ENCODE data around the gene NFATC2. TPM values are rescaled to one million over a fixed set of nuclear protein-coding genes. Genes with fewer than 3 reads are reported as not detected.

Gene NFATC2
- total RNA-seq, 1 donor from 2014 or later = 1.9 TPM

- no peak for TF ChIP-seq CTCF (conservative IDR thresholded peaks at IDR 0.05; ENCODE audit: low read depth, low read length)
- no peak for DNase-seq (ENCODE audit: low read depth)
- no peak overlapping the region for H3K4me3 ChIP-seq (ENCODE audit: low read depth, low read length)
These were observed 37.0 kb downstream of the NFATC2 start for GRCh38 chr20:51505566-51505965.

GRCh38 chr20:51503376-51503775, 39.1 kb downstream of the NFATC2 start:
- DNase-seq (ENCODE audit: low read depth) = no peak
- H3K4me3 ChIP-seq (ENCODE audit: low read depth, low read length) = no peak overlapping the region
- TF ChIP-seq CTCF (conservative IDR thresholded peaks at IDR 0.05; ENCODE audit: low read depth, low read length) = no peak

GRCh38 chr20:51500936-51501335, 41.6 kb downstream of the NFATC2 start:
- no peak overlapping the region for H3K4me3 ChIP-seq (ENCODE audit: low read depth, low read length)
- DNase-seq (ENCODE audit: low read depth) = no peak

GRCh38 chr20:51500311-51500710, 42.2 kb downstream of the NFATC2 start:
- no peak for TF ChIP-seq CTCF (conservative IDR thresholded peaks at IDR 0.05; ENCODE audit: low read depth, low read length)
- no peak for DNase-seq (ENCODE audit: low read depth)
- H3K4me3 ChIP-seq (ENCODE audit: low read depth, low read length) = no peak overlapping the region

More at GRCh38 chr20:51500936-51501335, 41.6 kb downstream of the NFATC2 start:
- TF ChIP-seq CTCF (conservative IDR thresholded peaks at IDR 0.05; ENCODE audit: low read depth, low read length) = no peak

- no peak for DNase-seq (ENCODE audit: low read depth)
- no peak overlapping the region for H3K4me3 ChIP-seq (ENCODE audit: low read depth, low read length)
- no peak for TF ChIP-seq CTCF (conservative IDR thresholded peaks at IDR 0.05; ENCODE audit: low read depth, low read length)
These were observed 43.6 kb downstream of the NFATC2 start for GRCh38 chr20:51498765-51499540.

- no peak for TF ChIP-seq CTCF (conservative IDR thresholded peaks at IDR 0.05; ENCODE audit: low read depth, low read length)
- no peak for DNase-seq (ENCODE audit: low read depth)
- no peak overlapping the region for H3K4me3 ChIP-seq (ENCODE audit: low read depth, low read length)
These were observed 44.7 kb downstream of the NFATC2 start for GRCh38 chr20:51497542-51498467.

Measured in epithelial cell of proximal tubule (primary cell).